ENCODE measurements around the gene KIAA0232.
"Not testable (repeated sequence)": the region's sequence is repeated elsewhere in the genome, so short reads cannot be mapped to it uniquely, and the experiment has no call there.

Gene KIAA0232

GRCh38 chr4:6881908-6882307, 99.4 kb downstream of the KIAA0232 start:
- H3K27me3 ChIP-seq (ENCODE audit: insufficient read depth, low read length) = no peaks in the 10 kb centered on the region
- H3K4me3 ChIP-seq (ENCODE audit: low read length) = no peak overlapping the region
- H3K9me3 ChIP-seq (ENCODE audit: low read length) = no peaks in the 10 kb centered on the region
- peaks cover 65% of the 10 kb centered on the region for H3K36me3 ChIP-seq (ENCODE audit: insufficient read depth, low read length)
- H3K4me1 ChIP-seq (ENCODE audit: insufficient read depth, low read length) = no peaks in the 10 kb centered on the region
- H2AFZ ChIP-seq (ENCODE audit: low read depth, low read length) = no peak overlapping the region

DNA sequence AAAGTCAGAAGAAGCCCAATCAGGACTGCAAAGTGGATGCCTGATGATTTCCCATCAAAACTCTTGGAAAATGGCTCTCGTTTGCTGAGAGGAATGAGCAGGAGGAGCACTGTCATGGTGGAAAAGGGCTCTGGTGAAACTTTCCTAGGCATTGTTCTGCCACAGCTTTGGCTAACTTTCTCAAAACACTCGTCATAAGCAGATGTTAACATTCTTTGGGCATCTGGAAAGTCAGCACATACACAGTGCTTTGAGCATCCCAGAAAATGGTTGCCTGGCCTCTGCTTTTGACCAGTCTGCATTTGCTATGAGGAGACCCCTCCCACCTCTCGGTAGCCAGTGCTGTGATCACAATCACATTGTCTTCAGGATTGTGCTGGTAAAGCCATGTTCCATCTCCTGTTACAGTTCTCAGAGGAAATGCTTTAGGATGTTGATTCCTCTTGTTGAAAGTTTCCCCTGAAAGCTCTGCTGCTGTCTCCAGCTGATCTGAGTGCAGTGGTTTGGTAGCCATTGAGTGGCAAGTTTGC, 101.9 kb downstream of the KIAA0232 start:
- H2AFZ ChIP-seq (ENCODE audit: low read depth, low read length) = no peak overlapping the region
- H3K36me3 ChIP-seq (ENCODE audit: insufficient read depth, low read length) = peaks cover 43% of the 10 kb centered on the region
- no peaks in the 10 kb centered on the region for H3K27me3 ChIP-seq (ENCODE audit: insufficient read depth, low read length)
- no peak overlapping the region for H3K4me3 ChIP-seq (ENCODE audit: low read length)
- H3K9me3 ChIP-seq (ENCODE audit: low read length) = no peaks in the 10 kb centered on the region
- peaks cover 10% of the 10 kb centered on the region for H3K4me1 ChIP-seq (ENCODE audit: insufficient read depth, low read length)

DNA sequence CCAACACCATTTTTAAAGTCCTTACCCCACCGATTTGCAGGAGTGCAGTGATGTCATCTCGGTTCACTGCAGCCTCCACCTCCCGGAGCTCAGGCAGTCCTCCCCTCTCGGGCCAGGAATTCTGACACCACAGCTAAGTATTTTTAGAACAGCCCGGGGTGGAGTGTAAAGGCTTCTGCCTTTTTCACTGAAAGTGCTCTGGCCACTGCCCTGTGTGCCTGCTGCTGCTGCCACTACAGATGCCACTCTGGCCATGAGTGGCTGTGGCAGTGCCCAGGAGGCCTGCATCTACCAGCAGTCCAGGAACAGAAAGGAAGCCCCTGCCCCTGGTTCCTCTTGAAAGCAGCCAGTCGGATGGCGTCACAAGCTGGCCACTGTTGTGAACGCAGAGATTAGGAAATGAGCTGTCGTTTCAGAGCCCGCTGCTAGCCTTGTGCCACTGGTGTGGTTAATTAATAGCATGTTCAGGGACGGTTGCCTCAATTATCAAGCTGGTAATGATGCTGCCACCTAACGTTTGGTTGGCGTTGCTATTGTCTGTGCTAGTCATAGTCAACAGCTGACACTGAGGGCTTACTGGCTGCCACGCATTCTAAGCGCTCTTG, 103.5 kb downstream of the KIAA0232 start:
- peaks cover 30% of the 10 kb centered on the region for H3K36me3 ChIP-seq (ENCODE audit: insufficient read depth, low read length)
- H3K9me3 ChIP-seq (ENCODE audit: low read length) = no peaks in the 10 kb centered on the region
- no peak overlapping the region for H2AFZ ChIP-seq (ENCODE audit: low read depth, low read length)
- no peaks in the 10 kb centered on the region for H3K27me3 ChIP-seq (ENCODE audit: insufficient read depth, low read length)
- no peak overlapping the region for H3K4me3 ChIP-seq (ENCODE audit: low read length)
- peaks cover 10% of the 10 kb centered on the region for H3K4me1 ChIP-seq (ENCODE audit: insufficient read depth, low read length)

DNA sequence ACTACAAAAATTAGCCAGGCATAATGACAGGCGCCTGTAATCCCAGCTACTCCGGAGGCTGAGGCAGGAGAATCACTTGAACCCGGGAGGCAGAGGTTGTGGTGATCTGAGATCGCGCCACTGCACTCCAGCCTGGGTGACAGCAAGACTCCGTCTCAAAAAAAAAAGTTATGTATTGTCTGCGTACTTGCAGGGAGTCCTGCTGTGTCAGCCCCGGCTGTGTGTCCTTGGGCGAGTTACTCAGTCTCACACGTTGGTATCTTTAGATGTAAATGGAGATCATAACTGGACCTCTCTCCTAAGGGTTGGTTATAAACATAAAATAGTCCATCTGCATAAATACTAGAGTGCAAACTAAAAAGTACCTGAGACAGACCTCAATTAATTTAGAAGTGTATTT, 104.4 kb downstream of the KIAA0232 start:
- Histone ChIP-seq H3K27me3 (ENCODE audit: insufficient read depth, low read length) (no peaks in the 10 kb centered on the region), H3K4me3 (ENCODE audit: low read length) (no peak overlapping the region), H3K4me1 (ENCODE audit: insufficient read depth, low read length) (peaks cover 10% of the 10 kb centered on the region), H3K36me3 (ENCODE audit: insufficient read depth, low read length) (peaks cover 22% of the 10 kb centered on the region), H3K9me3 (ENCODE audit: low read length) (no peaks in the 10 kb centered on the region), H2AFZ (ENCODE audit: low read depth, low read length) (no peak overlapping the region)

GRCh38 chr4:6887591-6888371, 105.3 kb downstream of the KIAA0232 start:
- no peak overlapping the region for H3K4me3 ChIP-seq (ENCODE audit: low read length)
- peaks cover 13% of the 10 kb centered on the region for H3K36me3 ChIP-seq (ENCODE audit: insufficient read depth, low read length)

GRCh38 chr4:6888506-6889071, 106.1 kb downstream of the KIAA0232 start:
- Histone ChIP-seq H3K9me3 (ENCODE audit: low read length) (no peaks in the 10 kb centered on the region), H3K27me3 (ENCODE audit: insufficient read depth, low read length) (no peaks in the 10 kb centered on the region), H3K4me1 (ENCODE audit: insufficient read depth, low read length) (peaks cover 23% of the 10 kb centered on the region), H3K4me3 (ENCODE audit: low read length) (no peak overlapping the region), H3K36me3 (ENCODE audit: insufficient read depth, low read length) (peaks cover 6% of the 10 kb centered on the region), H2AFZ (ENCODE audit: low read depth, low read length) (no peak overlapping the region)

More at GRCh38 chr4:6887591-6888371, 105.3 kb downstream of the KIAA0232 start:
- no peak overlapping the region for H2AFZ ChIP-seq (ENCODE audit: low read depth, low read length)
- peaks cover 19% of the 10 kb centered on the region for H3K4me1 ChIP-seq (ENCODE audit: insufficient read depth, low read length)
- no peaks in the 10 kb centered on the region for H3K9me3 ChIP-seq (ENCODE audit: low read length)
- H3K27me3 ChIP-seq (ENCODE audit: insufficient read depth, low read length) = no peaks in the 10 kb centered on the region

GRCh38 chr4:6889101-6889735, 106.7 kb downstream of the KIAA0232 start:
- Histone ChIP-seq H3K27me3 (ENCODE audit: insufficient read depth, low read length) (no peaks in the 10 kb centered on the region), H3K4me3 (ENCODE audit: low read length) (no peak overlapping the region), H3K4me1 (ENCODE audit: insufficient read depth, low read length) (peaks cover 23% of the 10 kb centered on the region), H3K36me3 (ENCODE audit: insufficient read depth, low read length) (no peaks in the 10 kb centered on the region), H2AFZ (ENCODE audit: low read depth, low read length) (no peak overlapping the region), H3K9me3 (ENCODE audit: low read length) (no peaks in the 10 kb centered on the region)

DNA sequence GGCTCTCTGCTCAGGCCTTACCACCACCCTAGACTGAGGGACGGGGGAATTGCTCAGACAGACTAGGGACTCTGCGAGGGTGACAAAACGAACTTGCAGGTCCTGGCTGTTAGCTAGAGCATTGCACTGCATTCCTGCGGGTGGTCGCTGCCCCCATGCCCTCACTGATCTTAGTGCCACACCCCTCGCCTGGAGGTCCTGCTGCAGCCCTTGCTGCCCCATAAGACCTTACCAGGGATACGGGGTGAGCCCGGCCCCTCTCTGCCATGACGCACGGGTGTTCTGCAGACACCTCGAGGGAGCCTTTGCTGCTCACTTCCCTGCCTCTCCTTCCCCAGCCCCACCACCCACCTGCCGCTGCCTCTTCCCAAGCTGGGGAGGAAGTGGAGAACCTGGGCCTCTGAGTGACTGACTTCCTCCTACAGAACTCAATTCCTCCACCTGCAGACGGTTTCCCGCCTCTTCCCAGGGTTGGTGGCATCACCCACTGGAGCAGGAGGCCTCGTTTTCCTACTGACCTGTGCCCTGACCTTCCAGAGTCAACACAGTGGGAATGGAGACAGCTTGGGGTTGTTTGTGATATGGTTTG, 107.3 kb downstream of the KIAA0232 start:
- Histone ChIP-seq H3K4me3 (ENCODE audit: low read length) (no peak overlapping the region), H2AFZ (ENCODE audit: low read depth, low read length) (no peak overlapping the region), H3K4me1 (ENCODE audit: insufficient read depth, low read length) (peaks cover 23% of the 10 kb centered on the region), H3K27me3 (ENCODE audit: insufficient read depth, low read length) (no peaks in the 10 kb centered on the region), H3K9me3 (ENCODE audit: low read length) (no peaks in the 10 kb centered on the region), H3K36me3 (ENCODE audit: insufficient read depth, low read length) (no peaks in the 10 kb centered on the region)

DNA sequence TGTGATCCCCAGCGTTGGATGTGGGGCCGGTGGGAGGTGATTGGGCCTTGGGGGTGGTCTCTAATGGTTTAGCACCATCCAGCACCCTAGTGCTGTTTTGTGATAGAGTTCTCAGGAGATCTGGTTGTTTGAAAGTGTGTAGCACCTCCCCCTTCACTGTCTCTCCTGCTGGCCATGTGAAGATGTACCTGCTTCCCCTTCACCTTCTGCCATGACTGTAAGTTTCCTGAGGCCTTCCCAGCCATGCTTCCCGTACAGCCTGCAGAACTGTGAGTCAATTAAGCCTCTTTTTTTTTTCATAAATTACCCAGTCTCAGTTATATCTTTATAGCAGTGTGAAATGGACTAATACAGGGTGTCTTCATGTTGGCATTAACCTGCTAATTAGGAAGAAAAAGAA, 107.8 kb downstream of the KIAA0232 start:
- Histone ChIP-seq H3K27me3 (ENCODE audit: insufficient read depth, low read length) (no peaks in the 10 kb centered on the region), H3K36me3 (ENCODE audit: insufficient read depth, low read length) (no peaks in the 10 kb centered on the region), H3K4me3 (ENCODE audit: low read length) (no peak overlapping the region), H3K9me3 (ENCODE audit: low read length) (no peaks in the 10 kb centered on the region), H3K4me1 (ENCODE audit: insufficient read depth, low read length) (peaks cover 23% of the 10 kb centered on the region), H2AFZ (ENCODE audit: low read depth, low read length) (no peak overlapping the region)

DNA sequence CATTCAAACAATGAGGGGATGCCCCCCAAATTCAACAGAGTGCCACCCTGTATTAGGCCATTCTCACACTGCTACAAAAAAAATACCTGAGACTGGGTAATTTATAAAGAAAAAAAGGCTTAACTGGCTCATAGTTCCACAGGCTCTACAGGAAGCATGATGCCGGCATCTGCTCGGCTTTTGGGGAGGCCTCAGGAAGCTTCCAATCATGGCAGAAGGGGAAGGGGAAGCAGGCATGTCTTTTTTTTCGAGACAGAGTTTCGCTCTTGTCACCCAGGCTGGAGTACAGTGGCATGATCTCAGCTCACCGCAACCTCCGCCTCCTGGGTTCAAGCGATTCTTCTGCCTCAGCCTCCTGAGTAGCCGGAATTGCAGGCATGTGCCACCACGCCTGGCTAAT, 108.4 kb downstream of the KIAA0232 start:
- not testable (repeated sequence) for H3K36me3 ChIP-seq (ENCODE audit: insufficient read depth, low read length); H3K4me3 ChIP-seq (ENCODE audit: low read length); H3K27me3 ChIP-seq (ENCODE audit: insufficient read depth, low read length); H3K9me3 ChIP-seq (ENCODE audit: low read length); H2AFZ ChIP-seq (ENCODE audit: low read depth, low read length)
- H3K4me1 ChIP-seq (ENCODE audit: insufficient read depth, low read length) = peaks cover 23% of the 10 kb centered on the region

GRCh38 chr4:6891436-6892170, 109.1 kb downstream of the KIAA0232 start:
- Histone ChIP-seq H3K9me3 (ENCODE audit: low read length) (no peaks in the 10 kb centered on the region), H3K36me3 (ENCODE audit: insufficient read depth, low read length) (no peaks in the 10 kb centered on the region), H3K27me3 (ENCODE audit: insufficient read depth, low read length) (no peaks in the 10 kb centered on the region), H2AFZ (ENCODE audit: low read depth, low read length) (no peak overlapping the region), H3K4me1 (ENCODE audit: insufficient read depth, low read length) (peaks cover 23% of the 10 kb centered on the region), H3K4me3 (ENCODE audit: low read length) (no peak overlapping the region)

DNA sequence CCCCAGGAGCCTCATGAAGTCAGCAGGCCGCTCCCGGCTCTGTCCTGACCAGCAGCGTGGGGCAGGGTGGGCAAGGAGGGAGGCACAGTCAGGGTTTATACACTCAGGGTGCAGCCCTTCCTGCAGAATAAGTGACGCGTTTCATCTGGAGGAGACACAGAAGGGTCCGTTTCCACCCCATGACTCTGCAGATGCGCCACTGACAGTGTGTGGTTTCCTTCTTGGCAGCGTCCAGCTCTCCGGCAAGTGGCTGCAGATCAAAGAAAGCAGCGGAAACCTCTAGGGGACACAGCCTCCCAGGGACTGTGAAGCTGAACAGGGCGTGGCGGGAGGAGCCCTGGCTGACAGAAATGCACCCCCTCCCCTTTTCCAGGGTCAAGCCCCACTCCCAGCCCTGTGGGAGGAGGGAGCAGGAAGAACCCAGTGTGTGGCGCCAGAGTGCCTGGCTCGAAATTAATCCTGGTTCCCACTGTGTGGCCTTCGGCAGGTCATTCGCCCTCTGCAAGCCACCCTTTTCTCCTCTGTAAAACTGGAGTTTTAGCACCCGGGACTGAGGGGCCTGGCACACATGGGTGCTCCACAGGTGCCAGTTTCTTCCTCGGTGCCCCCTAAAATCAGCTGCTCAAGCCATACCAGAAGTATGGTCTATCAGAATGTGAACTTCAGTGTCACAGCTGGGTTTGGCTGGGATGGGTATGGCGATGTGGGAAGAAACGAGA, 109.8 kb downstream of the KIAA0232 start:
- H3K27me3 ChIP-seq (ENCODE audit: insufficient read depth, low read length) = no peaks in the 10 kb centered on the region
- H2AFZ ChIP-seq (ENCODE audit: low read depth, low read length) = no peak overlapping the region
- H3K4me3 ChIP-seq (ENCODE audit: low read length) = no peak overlapping the region
- peaks cover 23% of the 10 kb centered on the region for H3K4me1 ChIP-seq (ENCODE audit: insufficient read depth, low read length)
- no peaks in the 10 kb centered on the region for H3K9me3 ChIP-seq (ENCODE audit: low read length)
- H3K36me3 ChIP-seq (ENCODE audit: insufficient read depth, low read length) = no peaks in the 10 kb centered on the region

Data from neuron (in vitro differentiated cells).